Suprapubic skin (tissue), 4 donors: ENCODE data around the gene SLC10A6. TPM values are rescaled to one million over a fixed set of nuclear protein-coding genes. Genes with fewer than 3 reads are reported as not detected.

ENCODE experiments used
- DNase-seq, 2 donors: peaks; one replicate each; pipeline ENCODE4 v3.0.0-alpha.2; 2019; ENCODE audit warnings: low spot score in 2 of 2
- H3K27ac ChIP-seq: fragments of 200-600 bp; sonication (generic); one replicate; pipeline ENCODE4 v1.5.1; 2019
- H3K27me3 ChIP-seq: fragments of 200-600 bp; sonication (generic); one replicate; pipeline ENCODE4 v1.5.1; 2019
- H3K36me3 ChIP-seq: fragments of 200-600 bp; sonication (generic); one replicate; pipeline ENCODE4 v1.5.1; 2019
- H3K4me1 ChIP-seq: fragments of 200-600 bp; sonication (generic); one replicate; pipeline ENCODE4 v1.5.1; 2019
- H3K4me3 ChIP-seq: fragments of 200-600 bp; sonication (generic); one replicate; pipeline ENCODE4 v1.5.1; 2019; ENCODE audit warnings: mild to moderate bottlenecking
- H3K9me3 ChIP-seq: fragments of 200-600 bp; sonication (generic); one replicate; pipeline ENCODE4 v1.5.1; 2019
- CTCF ChIP-seq, 2 donors: fragments of 200-600 bp in 1 of 2; fragments of 450-650 bp in 1 of 2; sonication (generic) in 1 of 2; IDR thresholded peaks; one replicate each; pipeline ENCODE4 v1.5.1; 2016 to 2019; ENCODE audit warnings: antibody characterized with exemption in 2 of 2, mild to moderate bottlenecking in 1 of 2, moderate library complexity in 1 of 2
- EP300 ChIP-seq: sonication (generic); formaldehyde crosslinking; IDR thresholded peaks from one replicate; pipeline ENCODE4 v1.6.1; 2017; ENCODE audit warnings: antibody characterized with exemption
- POLR2A ChIP-seq, 2 donors: fragments of 450-650 bp; IDR thresholded peaks; one replicate each; pipeline ENCODE4 v1.6.1; 2017; ENCODE audit warnings: antibody characterized with exemption in 2 of 2, mild to moderate bottlenecking in 2 of 2, moderate library complexity in 2 of 2
- POLR2AphosphoS5 ChIP-seq, 3 donors: sonication (generic); formaldehyde crosslinking; IDR thresholded peaks; one replicate each; pipeline ENCODE4 v1.6.1; 2017; ENCODE audit warnings: antibody characterized with exemption in 3 of 3
- WGBS: methylation state at CpG from one replicate; pipeline ENCODE4 v1.1.5; 2018; 5-methylcytosine and 5-hydroxymethylcytosine counted together
- total RNA-seq, 4 donors: library from RNA; depleted of rRNA; stranded (reverse); fragments of >200 nt; gene quantifications; one replicate each; pipeline ENCODE4 v1.1.0, GENCODE V29; 2016

SLC10A6 gene
- total RNA-seq, 4 donors from 2014 or later = 60.7 to 113 (median 98.3) TPM

GRCh38 chr4:86821151-86821550, 28.0 kb downstream of the SLC10A6 start:
- H3K9me3 ChIP-seq = no peaks in the 10 kb centered on the region
- 57% methylated on average over 1 of the region's 1 CpG for WGBS
- H3K36me3 ChIP-seq = peaks cover 20% of the 10 kb centered on the region
- no peak overlapping the region for H3K27ac ChIP-seq
- no peak for DNase-seq
- H3K4me3 ChIP-seq = no peak overlapping the region
- TF ChIP-seq CTCF (IDR thresholded peaks at IDR 0.05) = no peak
- H3K4me1 ChIP-seq = peaks cover 15% of the 10 kb centered on the region
- no peaks in the 10 kb centered on the region for H3K27me3 ChIP-seq

- H3K36me3 ChIP-seq = peaks cover 21% of the 10 kb centered on the region
- TF ChIP-seq POLR2A (IDR thresholded peaks at IDR 0.05) = no peak
- TF ChIP-seq POLR2AphosphoS5 (IDR thresholded peaks at IDR 0.05) = no peak
- no peak for TF ChIP-seq CTCF (IDR thresholded peaks at IDR 0.05)
- TF ChIP-seq EP300 = no peak
- no peak for DNase-seq
- 92% methylated on average over 7 of the region's 7 CpGs for WGBS
- peaks cover 20% of the 10 kb centered on the region for H3K4me1 ChIP-seq
- H3K4me3 ChIP-seq = no peak overlapping the region
- peaks cover 4% of the 10 kb centered on the region for H3K9me3 ChIP-seq
- no peaks in the 10 kb centered on the region for H3K27me3 ChIP-seq
- H3K27ac ChIP-seq = no peak overlapping the region
Measured at GRCh38 chr4:86819561-86819960, 29.6 kb downstream of the SLC10A6 start.

GRCh38 chr4:86818841-86819240, 30.3 kb downstream of the SLC10A6 start:
- Histone ChIP-seq H3K36me3 (peaks cover 26% of the 10 kb centered on the region), H3K27ac (no peak overlapping the region), H3K9me3 (peaks cover 4% of the 10 kb centered on the region), H3K4me1 (peaks cover 20% of the 10 kb centered on the region), H3K4me3 (no peak overlapping the region), H3K27me3 (no peaks in the 10 kb centered on the region)
- TF ChIP-seq EP300 (no peak), CTCF (IDR thresholded peaks at IDR 0.05) (no peak), POLR2A (IDR thresholded peaks at IDR 0.05) (no peak), POLR2AphosphoS5 (IDR thresholded peaks at IDR 0.05) (no peak)
- 90% methylated on average over 3 of the region's 3 CpGs for WGBS
- DNase-seq = no peak

- Histone ChIP-seq H3K27ac (no peak overlapping the region), H3K4me1 (peaks cover 20% of the 10 kb centered on the region), H3K4me3 (no peak overlapping the region), H3K36me3 (peaks cover 21% of the 10 kb centered on the region), H3K27me3 (no peaks in the 10 kb centered on the region), H3K9me3 (peaks cover 4% of the 10 kb centered on the region)
- DNase-seq = no peak
- WGBS = 81% methylated on average over 2 of the region's 2 CpGs
- TF ChIP-seq POLR2A (IDR thresholded peaks at IDR 0.05) (no peak), CTCF (IDR thresholded peaks at IDR 0.05) (no peak), EP300 (no peak), POLR2AphosphoS5 (IDR thresholded peaks at IDR 0.05) (no peak)
Measured at GRCh38 chr4:86818211-86818610, 31.0 kb downstream of the SLC10A6 start.

GRCh38 chr4:86816501-86817273, 32.5 kb downstream of the SLC10A6 start:
- no peak for TF ChIP-seq CTCF (IDR thresholded peaks at IDR 0.05)
- peak in 1 of 3 donors; percentile 42 for TF ChIP-seq POLR2AphosphoS5 (IDR thresholded peaks at IDR 0.05)
- peaks cover 4% of the 10 kb centered on the region for H3K9me3 ChIP-seq
- 34% methylated on average over 9 of the region's 9 CpGs for WGBS
- H3K4me1 ChIP-seq = peaks cover 20% of the 10 kb centered on the region
- peak; percentile 79 to 86 for DNase-seq
- peaks cover 24% of the 10 kb centered on the region for H3K36me3 ChIP-seq
- H3K4me3 ChIP-seq = no peak overlapping the region
- peak overlapping the region; percentile 84 for H3K27ac ChIP-seq
- no peaks in the 10 kb centered on the region for H3K27me3 ChIP-seq
